ENCODE results near the gene FLOT1. TPM values are rescaled to one million over a fixed set of nuclear protein-coding genes. Genes with fewer than 3 reads are reported as not detected.

Gene FLOT1
- total and polyA plus RNA-seq, 2 of the 4 experiments (the other 2 are of a cell fraction): 96.2 to 162 TPM

GRCh38 chr6:30749554-30750378, 7.3 kb upstream of the FLOT1 start (continued):
- no peak for TF ChIP-seq MAZ (IDR thresholded peaks at IDR 0.05; ENCODE audit: borderline replicate concordance, low read depth, low read length)
- no peak for TF ChIP-seq RFX5 (IDR thresholded peaks at IDR 0.05; ENCODE audit: low read depth, low read length)

GRCh38 chr6:30748851-30749540, 6.5 kb upstream of the FLOT1 start:
- H3K4ac ChIP-seq (ENCODE audit: low read depth, low read length): peak overlapping the region; percentile 95
- peak overlapping the region; percentile 98 for H3K18ac ChIP-seq (ENCODE audit: low read depth, low read length)
- peak overlapping the region; percentile 93 for H2AK5ac ChIP-seq (ENCODE audit: low read depth, low read length)
- H2BK120ac ChIP-seq (ENCODE audit: low read depth, low read length): peak overlapping the region; percentile 97
- peak overlapping the region; percentile 48 for H3K27ac ChIP-seq (ENCODE audit: insufficient read depth, low read length)
- H2BK20ac ChIP-seq (ENCODE audit: low read depth, low read length): peak overlapping the region; percentile 96
- peak overlapping the region; percentile 90 for H4K5ac ChIP-seq (ENCODE audit: low read depth, low read length)
- H3K4me1 ChIP-seq (ENCODE audit: control insufficient read depth, insufficient read depth, low read length): peaks cover 36% of the 10 kb centered on the region
- DNase-seq (peak; percentile 48), ATAC-seq (ENCODE audit: low read depth) (no peak)
- H3K4me3 ChIP-seq (ENCODE audit: insufficient read depth, low read depth, low read length): no peak overlapping the region
- dilution Hi-C loops (cut with HindIII; ENCODE audit: low sequenced_read_pairs, unreplicated experiment) (no loop called here), in situ Hi-C loops (cut with MboI; ENCODE audit: low sequenced_read_pairs) (loop anchor here (5.0 kb wide), 1 partner anchor 73 kb away; no protein-coding TSS in a partner anchor), intact Hi-C loops (cut with micrococcal nuclease) (no loop called here)
- no peaks in the 10 kb centered on the region for H3K27me3 ChIP-seq (ENCODE audit: control insufficient read depth, insufficient read depth, low read length)
- BruUV-seq (replicated peaks): no TSS peak
- peak overlapping the region; percentile 78 for H2AFZ ChIP-seq (replicated peaks; ENCODE audit: low read length, poor library complexity)
- H2AK9ac ChIP-seq (replicated peaks; ENCODE audit: low read depth, low read length, poor library complexity): peak overlapping the region; percentile 85
- peak overlapping the region; percentile 22; the same call in 1 of the 2 replicates for H3K9ac ChIP-seq (ENCODE audit: low read depth, low read length)
- POLR2A ChIA-PET (ENCODE audit: unreplicated experiment): interaction anchor here (0.5 kb wide), 1 partner anchor 8 kb away, joined by 4 read pairs; no protein-coding TSS in a partner anchor
- no peak overlapping the region for H3K56ac ChIP-seq (ENCODE audit: extremely low read depth, insufficient read depth, low read length)
- H3K36me3 ChIP-seq (ENCODE audit: control insufficient read depth, insufficient read depth, low read length): no peaks in the 10 kb centered on the region
- peaks cover 27% of the 10 kb centered on the region for H3K9me1 ChIP-seq (ENCODE audit: insufficient read depth, low read length)
- no peak overlapping the region for H3K4me2 ChIP-seq (ENCODE audit: low read depth, low read length)
- peak overlapping the region; percentile 93 for H4K91ac ChIP-seq (ENCODE audit: insufficient read depth, low read depth, low read length)
- peaks cover 2% of the 10 kb centered on the region for H4K20me1 ChIP-seq (ENCODE audit: insufficient read depth, low read length)
- peak overlapping the region; percentile 71 for H2BK5ac ChIP-seq (ENCODE audit: low read depth, low read length, poor library complexity, severe bottlenecking)
- peak overlapping the region; percentile 70 to 76 for H4K8ac ChIP-seq (ENCODE audit: low read depth in 2 of 2, low read length in 2 of 2)
- CTCF ChIA-PET: no interaction called here
- peak overlapping the region; percentile 88 for H3K23ac ChIP-seq (ENCODE audit: low read depth, low read length)
- peaks cover 16 to 45% of the 10 kb centered on the region in 2 experiments for H3K79me1 ChIP-seq (ENCODE audit: low read depth in 1 of 2, low read length in 2 of 2)
- 30% methylated on average over 2 of the region's 8 CpGs; no CpG with 5 or more reads in 1 of the 2 experiments for WGBS, 2 experiments (ENCODE audit: extremely low coverage in 2 of 2, insufficient read length in 1 of 2)
- H3K9me3 ChIP-seq (ENCODE audit: control insufficient read depth, insufficient read depth, low read length): no peaks in the 10 kb centered on the region
- peak overlapping the region; percentile 92 for H3K14ac ChIP-seq (replicated peaks; ENCODE audit: low read depth, low read length)
- H2BK15ac ChIP-seq (ENCODE audit: low read depth, low read length): peak overlapping the region; percentile 63; the same call in 2 of the 3 replicates
- no peak for TF ChIP-seq CEBPB (IDR thresholded peaks at IDR 0.05; ENCODE audit: low read depth, low read length)
- no peak for TF ChIP-seq BHLHE40 (IDR thresholded peaks at IDR 0.05; ENCODE audit: low read depth, low read length)
- TF ChIP-seq RCOR1 (IDR thresholded peaks at IDR 0.05; ENCODE audit: insufficient replicate concordance, low read length): no peak
- no peak for TF ChIP-seq CHD1 (IDR thresholded peaks at IDR 0.05; ENCODE audit: low read depth, low read length)
- TF ChIP-seq USF2 (IDR thresholded peaks at IDR 0.05; ENCODE audit: low read depth, low read length): no peak
- no peak for TF ChIP-seq RFX5 (IDR thresholded peaks at IDR 0.05; ENCODE audit: low read depth, low read length)
- no peak for TF ChIP-seq MXI1 (IDR thresholded peaks at IDR 0.05; ENCODE audit: borderline replicate concordance, low read depth, low read length)
- no peak for TF ChIP-seq POLR2A (IDR thresholded peaks at IDR 0.05; ENCODE audit: low read depth, low read length)
- no peak for TF ChIP-seq CTCF (conservative IDR thresholded peaks at IDR 0.05; ENCODE audit: low read depth, low read length)
- no peak for TF ChIP-seq MAFK (IDR thresholded peaks at IDR 0.05; ENCODE audit: low read depth, low read length)
- no peak for TF ChIP-seq SMC3 (IDR thresholded peaks at IDR 0.05; ENCODE audit: low read depth, low read length)
